ENCODE results near the gene HPGDS. TPM values are rescaled to one million over a fixed set of nuclear protein-coding genes. Genes with fewer than 3 reads are reported as not detected.

Gene HPGDS
- polyA plus RNA-seq, 1 of the 3 experiments (the other 2 are of a cell fraction): not detected

DNA sequence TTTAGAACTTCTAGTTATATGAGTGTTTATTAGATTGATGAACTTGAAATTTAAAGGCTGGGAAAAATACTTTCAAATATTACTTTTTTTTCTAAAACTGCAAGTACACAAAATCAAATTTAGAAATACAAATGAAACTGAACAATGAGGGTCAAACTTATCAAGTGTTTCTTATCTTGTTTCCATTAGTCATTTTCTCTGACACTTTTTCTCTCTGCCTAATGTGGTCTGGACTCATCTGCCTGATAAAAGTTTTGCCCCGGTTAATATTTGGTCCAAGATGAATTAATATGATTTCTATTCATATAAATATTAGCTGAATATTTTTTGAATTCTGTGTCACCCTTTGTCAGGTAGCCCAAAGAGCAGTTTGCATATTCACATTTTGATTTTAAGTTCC, 8.7 kb upstream of the HPGDS start:
- Histone ChIP-seq H3K9ac (no peak overlapping the region), H3K4me3 (ENCODE audit: low read depth in 2 of 2, low read length in 1 of 2) (no peak overlapping the region), H4K20me1 (ENCODE audit: insufficient read depth) (no peaks in the 10 kb centered on the region), H3K36me3 (replicated peaks in 1 of 2; ENCODE audit: control insufficient read depth in 1 of 2, insufficient read depth in 2 of 2, low read length in 1 of 2) (no peaks in the 10 kb centered on the region), H3K79me2 (ENCODE audit: insufficient read depth) (no peaks in the 10 kb centered on the region), H3K27ac (ENCODE audit: low read depth in 2 of 2, low read length in 1 of 2) (no peak overlapping the region), H3K4me2 (no peak overlapping the region), H3K4me1 (ENCODE audit: control insufficient read depth in 1 of 2, insufficient read depth in 2 of 2, low read depth in 1 of 2, low read length in 1 of 2) (peaks cover 0 to 4% of the 10 kb centered on the region in 2 experiments; a peak in 1 of 4 replicates), H3F3A (replicated peaks; ENCODE audit: insufficient read depth) (no peaks in the 10 kb centered on the region), H3K9me2 (no peaks in the 10 kb centered on the region), H3K27me3 (ENCODE audit: insufficient read depth) (no peaks in the 10 kb centered on the region), H2AFZ (ENCODE audit: low read depth) (no peak overlapping the region), H3K9me3 (no peaks in the 10 kb centered on the region)
- 48% methylated on average over 1 of the region's 1 CpG for WGBS (ENCODE audit: low lambda C conversion rate)
- CTCF ChIA-PET: no interaction called here
- POLR2A ChIA-PET: no interaction called here
- TF ChIP-seq YY1 (IDR thresholded peaks at IDR 0.05; ENCODE audit: low read depth): no peak
- TF ChIP-seq, protein P1, sequence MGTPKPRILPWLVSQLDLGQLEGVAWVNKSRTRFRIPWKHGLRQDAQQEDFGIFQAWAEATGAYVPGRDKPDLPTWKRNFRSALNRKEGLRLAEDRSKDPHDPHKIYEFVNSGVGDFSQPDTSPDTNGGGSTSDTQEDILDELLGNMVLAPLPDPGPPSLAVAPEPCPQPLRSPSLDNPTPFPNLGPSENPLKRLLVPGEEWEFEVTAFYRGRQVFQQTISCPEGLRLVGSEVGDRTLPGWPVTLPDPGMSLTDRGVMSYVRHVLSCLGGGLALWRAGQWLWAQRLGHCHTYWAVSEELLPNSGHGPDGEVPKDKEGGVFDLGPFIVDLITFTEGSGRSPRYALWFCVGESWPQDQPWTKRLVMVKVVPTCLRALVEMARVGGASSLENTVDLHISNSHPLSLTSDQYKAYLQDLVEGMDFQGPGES (IDR thresholded peaks at IDR 0.05; ENCODE audit: low read depth, low read length): no peak
- no peak for TF ChIP-seq NRF1 (IDR thresholded peaks at IDR 0.05; ENCODE audit: low read depth, low read length)
- TF ChIP-seq RFX5 (IDR thresholded peaks at IDR 0.05; ENCODE audit: low read length): no peak
- TF ChIP-seq, protein P2, sequence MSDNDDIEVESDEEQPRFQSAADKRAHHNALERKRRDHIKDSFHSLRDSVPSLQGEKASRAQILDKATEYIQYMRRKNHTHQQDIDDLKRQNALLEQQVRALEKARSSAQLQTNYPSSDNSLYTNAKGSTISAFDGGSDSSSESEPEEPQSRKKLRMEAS (IDR thresholded peaks at IDR 0.05; ENCODE audit: low read depth): no peak
- TF ChIP-seq, protein P3, sequence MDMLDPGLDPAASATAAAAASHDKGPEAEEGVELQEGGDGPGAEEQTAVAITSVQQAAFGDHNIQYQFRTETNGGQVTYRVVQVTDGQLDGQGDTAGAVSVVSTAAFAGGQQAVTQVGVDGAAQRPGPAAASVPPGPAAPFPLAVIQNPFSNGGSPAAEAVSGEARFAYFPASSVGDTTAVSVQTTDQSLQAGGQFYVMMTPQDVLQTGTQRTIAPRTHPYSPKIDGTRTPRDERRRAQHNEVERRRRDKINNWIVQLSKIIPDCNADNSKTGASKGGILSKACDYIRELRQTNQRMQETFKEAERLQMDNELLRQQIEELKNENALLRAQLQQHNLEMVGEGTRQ (IDR thresholded peaks at IDR 0.05; ENCODE audit: borderline replicate concordance, low read depth, low read length): no peak
- TF ChIP-seq POLR2AphosphoS5 (IDR thresholded peaks at IDR 0.05; ENCODE audit: low read depth, low read length): no peak
- no peak for TF ChIP-seq RXRA (IDR thresholded peaks at IDR 0.05; ENCODE audit: borderline replicate concordance, low read depth)
- no peak for TF ChIP-seq FOXJ3 (CRISPR knock-in tag; IDR thresholded peaks at IDR 0.05)
- no peak for TF ChIP-seq FOSL2 (IDR thresholded peaks at IDR 0.05; ENCODE audit: borderline replicate concordance, low read depth)
- TF ChIP-seq, protein P4, sequence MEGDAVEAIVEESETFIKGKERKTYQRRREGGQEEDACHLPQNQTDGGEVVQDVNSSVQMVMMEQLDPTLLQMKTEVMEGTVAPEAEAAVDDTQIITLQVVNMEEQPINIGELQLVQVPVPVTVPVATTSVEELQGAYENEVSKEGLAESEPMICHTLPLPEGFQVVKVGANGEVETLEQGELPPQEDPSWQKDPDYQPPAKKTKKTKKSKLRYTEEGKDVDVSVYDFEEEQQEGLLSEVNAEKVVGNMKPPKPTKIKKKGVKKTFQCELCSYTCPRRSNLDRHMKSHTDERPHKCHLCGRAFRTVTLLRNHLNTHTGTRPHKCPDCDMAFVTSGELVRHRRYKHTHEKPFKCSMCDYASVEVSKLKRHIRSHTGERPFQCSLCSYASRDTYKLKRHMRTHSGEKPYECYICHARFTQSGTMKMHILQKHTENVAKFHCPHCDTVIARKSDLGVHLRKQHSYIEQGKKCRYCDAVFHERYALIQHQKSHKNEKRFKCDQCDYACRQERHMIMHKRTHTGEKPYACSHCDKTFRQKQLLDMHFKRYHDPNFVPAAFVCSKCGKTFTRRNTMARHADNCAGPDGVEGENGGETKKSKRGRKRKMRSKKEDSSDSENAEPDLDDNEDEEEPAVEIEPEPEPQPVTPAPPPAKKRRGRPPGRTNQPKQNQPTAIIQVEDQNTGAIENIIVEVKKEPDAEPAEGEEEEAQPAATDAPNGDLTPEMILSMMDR (IDR thresholded peaks at IDR 0.05): no peak
- no peak for DNase-seq

DNA sequence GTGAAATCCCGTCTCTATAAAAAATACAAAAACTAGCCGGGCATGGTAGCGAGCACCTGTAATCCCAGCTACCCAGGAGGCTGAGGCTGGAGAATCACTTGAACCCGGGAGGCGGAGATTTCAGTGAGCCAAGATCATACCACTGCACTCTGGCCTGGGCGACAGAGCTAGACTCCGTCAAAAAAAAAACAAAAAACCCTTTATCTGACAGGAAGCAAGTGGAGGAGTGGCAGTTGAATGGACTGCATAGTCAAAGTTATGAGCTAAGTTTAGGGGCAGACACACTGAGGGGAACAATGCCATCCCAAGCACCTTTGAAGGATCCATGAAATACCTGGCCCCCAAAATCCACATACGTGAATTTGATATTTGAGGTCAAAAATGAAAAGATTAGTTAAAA, 7.5 kb upstream of the HPGDS start:
- Histone ChIP-seq H2AFZ (ENCODE audit: low read depth) (no peak overlapping the region), H3K4me1 (ENCODE audit: control insufficient read depth in 1 of 2, insufficient read depth in 2 of 2, low read depth in 1 of 2, low read length in 1 of 2) (peaks cover 0 to 4% of the 10 kb centered on the region in 2 experiments; a peak in 2 of 4 replicates), H3K9ac (no peak overlapping the region), H3K36me3 (replicated peaks in 1 of 2; ENCODE audit: control insufficient read depth in 1 of 2, insufficient read depth in 2 of 2, low read length in 1 of 2) (no peaks in the 10 kb centered on the region), H3K79me2 (ENCODE audit: insufficient read depth) (no peaks in the 10 kb centered on the region), H3K4me3 (ENCODE audit: low read depth in 2 of 2, low read length in 1 of 2) (no peak overlapping the region), H3K9me2 (no peaks in the 10 kb centered on the region), H3K9me3 (no peaks in the 10 kb centered on the region), H3K4me2 (no peak overlapping the region), H3F3A (replicated peaks; ENCODE audit: insufficient read depth) (no peaks in the 10 kb centered on the region), H3K27ac (ENCODE audit: low read depth in 2 of 2, low read length in 1 of 2) (no peak overlapping the region), H3K27me3 (ENCODE audit: insufficient read depth) (no peaks in the 10 kb centered on the region), H4K20me1 (ENCODE audit: insufficient read depth) (no peaks in the 10 kb centered on the region)
- TF ChIP-seq, protein P2 (IDR thresholded peaks at IDR 0.05; ENCODE audit: low read depth): no peak
- TF ChIP-seq JUND (IDR thresholded peaks at IDR 0.05): no peak
- CTCF ChIA-PET: no interaction called here
- WGBS (ENCODE audit: low lambda C conversion rate): 78% methylated on average over 5 of the region's 8 CpGs
- POLR2A ChIA-PET: interaction anchor here (0.6 kb wide), 1 partner anchor 1194 kb away, joined by 3 read pairs; no protein-coding TSS in a partner anchor
- DNase-seq: no peak

Data from SK-N-SH (cell line).